Spleen (tissue), 11 donors: ENCODE measurements around the gene NUAK1. TPM values are rescaled to one million over a fixed set of nuclear protein-coding genes. Genes with fewer than 3 reads are reported as not detected.

Source experiments
- DNase-seq: peaks from one replicate; pipeline ENCODE4 v3.0.0-alpha.2; 2020
- H3K27ac ChIP-seq, 8 donors: fragments of 200-600 bp; sonication (generic) in 7 of 8; 1 replicate in 4 of 8; 2 replicates in 4 of 8; pipeline versions ENCODE4 v1.5.0 to v1.8.0; 2016 to 2021; ENCODE audit warnings: inconsistent platforms in 4 of 8, mild to moderate bottlenecking in 4 of 8, moderate library complexity in 1 of 8
- H3K27me3 ChIP-seq, 7 donors: fragments of 200-600 bp; sonication (generic) in 6 of 7; replicated peaks in 1 of 7; 1 replicate in 4 of 7; 2 replicates in 3 of 7; pipeline versions ENCODE4 v1.5.0 to v1.8.0; 2016 to 2021; ENCODE audit warnings: inconsistent platforms in 3 of 7, mild to moderate bottlenecking in 1 of 7
- H3K36me3 ChIP-seq, 6 donors: fragments of 200-600 bp; sonication (generic) in 5 of 6; 1 replicate in 4 of 6; 2 replicates in 2 of 6; pipeline versions ENCODE4 v1.5.0 to v1.8.0; 2016 to 2021; ENCODE audit warnings: inconsistent platforms in 2 of 6
- H3K4me1 ChIP-seq, 6 donors: fragments of 200-600 bp; sonication (generic) in 5 of 6; 1 replicate in 3 of 6; 2 replicates in 3 of 6; pipeline versions ENCODE4 v1.5.0 to v1.8.0; 2016 to 2021; ENCODE audit warnings: inconsistent platforms in 3 of 6
- H3K4me3 ChIP-seq, 8 donors: fragments of 200-600 bp; sonication (generic) in 7 of 8; 1 replicate in 4 of 8; 2 replicates in 4 of 8; pipeline versions ENCODE4 v1.5.0 to v1.8.0; 2016 to 2021; ENCODE audit warnings: inconsistent platforms in 4 of 8, mild to moderate bottlenecking in 4 of 8, moderate library complexity in 2 of 8
- H3K9me3 ChIP-seq, 8 donors: fragments of 200-600 bp; sonication (generic) in 7 of 8; 1 replicate in 4 of 8; 2 replicates in 4 of 8; pipeline versions ENCODE4 v1.5.0 to v1.8.0; 2016 to 2021; ENCODE audit warnings: inconsistent platforms in 4 of 8
- POLR2A ChIP-seq, 3 donors: fragments of 450-650 bp; IDR thresholded peaks; one replicate each; pipeline ENCODE4 v1.5.1; 2017; ENCODE audit warnings: antibody characterized with exemption in 3 of 3, mild to moderate bottlenecking in 1 of 3
- POLR2AphosphoS5 ChIP-seq, 3 donors: sonication (generic); formaldehyde crosslinking; IDR thresholded peaks; one replicate each; pipeline ENCODE4 v1.5.1; 2017; ENCODE audit warnings: antibody characterized with exemption in 3 of 3
- WGBS, 5 donors: extraction: QIAGEN DNeasy Blood & Tissue Kit in 3 of 5; methylation state at CpG; one replicate each; pipeline versions ENCODE4 v1.1.5 to v1.1.7; 2013 to 2018; 5-methylcytosine and 5-hydroxymethylcytosine counted together
- intact Hi-C: fragments of 100-400 bp; cut with DNase I; formaldehyde crosslinking; loops from one replicate; pipeline ENCODE4 v1.15.0; 2023; ENCODE audit warnings: low total_unique reads
- polyA plus RNA-seq, 3 donors: library from polyadenylated mRNA; stranded (reverse); fragments of 200-250 nt; gene quantifications; one replicate each; pipeline ENCODE4 v1.2.1, GENCODE V29; 2013
- total RNA-seq, 7 donors: library from RNA; depleted of rRNA in 3 of 7; stranded (reverse); fragments of >200 nt in 3 of 7; fragmentation: NEBNext Ultra II Directional in 4 of 7; extraction: Animal tissue kit (Norgen Biotek cat#: 25700) in 4 of 7; gene quantifications; one replicate each; pipeline versions ENCODE4 v1.1.0 to v1.2.1, GENCODE V29; 2016 to 2021
- TF ChIP-seq, protein P1 (sequence below), 11 experiments: fragments of 200-600 bp in 7 of 11; fragments of 450-650 bp in 4 of 11; sonication (generic) in 4 of 11; IDR thresholded peaks in 8 of 11; conservative IDR thresholded peaks in 3 of 11; 1 replicate in 7 of 11; 2 replicates in 4 of 11; pipeline versions ENCODE4 v1.4.0 to v1.8.0; 2016 to 2021; ENCODE audit warnings: antibody characterized with exemption in 11 of 11, inconsistent platforms in 4 of 11, mild to moderate bottlenecking in 1 of 11
- donor health status: healthy with polysubstance abuse.
- donor health status: DM: no; HTN: no; CAD: no; lungs with moderate emphysema.
- donor health status: DM: no; HTN: no; CAD: no.
- donor health status: Bipolar disorder and iron deficiency.
- donor health status: healthy.
- donor health status: DM: no; HTN: no; CAD: no.
- donor health status: DM: yes; HTN: yes; CAD: no.

NUAK1 gene
- total and polyA plus RNA-seq, 10 donors = 0.20 to 3.3 (median 1.2) TPM

DNA sequence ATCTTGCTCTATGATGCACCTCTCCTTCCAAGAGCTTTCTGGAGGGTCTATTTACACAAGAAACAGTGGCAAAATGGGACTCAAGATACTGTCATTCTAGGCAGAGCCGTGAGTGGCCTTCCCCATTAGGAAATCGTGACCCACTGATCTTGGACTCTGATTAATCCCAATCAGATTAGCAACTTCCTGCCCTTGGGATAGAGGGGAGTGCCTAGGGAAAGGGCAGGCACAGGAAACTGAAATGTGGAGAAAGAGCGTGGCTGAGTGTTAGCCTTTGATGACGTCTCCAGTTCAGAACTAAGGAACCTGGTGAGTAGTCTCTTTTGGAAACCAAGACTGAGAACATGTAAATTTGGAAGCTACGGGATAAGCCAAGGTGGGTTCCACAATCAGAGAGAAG, 76.1 kb downstream of the NUAK1 start:
- no peak overlapping the region for H3K4me3 ChIP-seq
- no peaks in the 10 kb centered on the region for H3K27me3 ChIP-seq
- intact Hi-C loops = no loop called here
- no peaks in the 10 kb centered on the region for H3K36me3 ChIP-seq
- peaks cover 0 to 29% (median 2%) of the 10 kb centered on the region in 6 donors for H3K4me1 ChIP-seq
- no peak overlapping the region for H3K27ac ChIP-seq
- WGBS, 5 donors = 54 to 69% (median 60%) methylated on average over 5 of the region's 5 CpGs
- TF ChIP-seq, protein P1, sequence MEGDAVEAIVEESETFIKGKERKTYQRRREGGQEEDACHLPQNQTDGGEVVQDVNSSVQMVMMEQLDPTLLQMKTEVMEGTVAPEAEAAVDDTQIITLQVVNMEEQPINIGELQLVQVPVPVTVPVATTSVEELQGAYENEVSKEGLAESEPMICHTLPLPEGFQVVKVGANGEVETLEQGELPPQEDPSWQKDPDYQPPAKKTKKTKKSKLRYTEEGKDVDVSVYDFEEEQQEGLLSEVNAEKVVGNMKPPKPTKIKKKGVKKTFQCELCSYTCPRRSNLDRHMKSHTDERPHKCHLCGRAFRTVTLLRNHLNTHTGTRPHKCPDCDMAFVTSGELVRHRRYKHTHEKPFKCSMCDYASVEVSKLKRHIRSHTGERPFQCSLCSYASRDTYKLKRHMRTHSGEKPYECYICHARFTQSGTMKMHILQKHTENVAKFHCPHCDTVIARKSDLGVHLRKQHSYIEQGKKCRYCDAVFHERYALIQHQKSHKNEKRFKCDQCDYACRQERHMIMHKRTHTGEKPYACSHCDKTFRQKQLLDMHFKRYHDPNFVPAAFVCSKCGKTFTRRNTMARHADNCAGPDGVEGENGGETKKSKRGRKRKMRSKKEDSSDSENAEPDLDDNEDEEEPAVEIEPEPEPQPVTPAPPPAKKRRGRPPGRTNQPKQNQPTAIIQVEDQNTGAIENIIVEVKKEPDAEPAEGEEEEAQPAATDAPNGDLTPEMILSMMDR (IDR thresholded peaks at IDR 0.05 in 8 of 11, conservative IDR thresholded peaks at IDR 0.05 in 3 of 11) = no peak
- peak in 1 of 3 donors; percentile 22 for TF ChIP-seq POLR2AphosphoS5 (IDR thresholded peaks at IDR 0.05)
- TF ChIP-seq POLR2A (IDR thresholded peaks at IDR 0.05) = no peak
- H3K9me3 ChIP-seq = peaks cover 0 to 4% (median 0%) of the 10 kb centered on the region in 8 donors
- DNase-seq = no peak

DNA sequence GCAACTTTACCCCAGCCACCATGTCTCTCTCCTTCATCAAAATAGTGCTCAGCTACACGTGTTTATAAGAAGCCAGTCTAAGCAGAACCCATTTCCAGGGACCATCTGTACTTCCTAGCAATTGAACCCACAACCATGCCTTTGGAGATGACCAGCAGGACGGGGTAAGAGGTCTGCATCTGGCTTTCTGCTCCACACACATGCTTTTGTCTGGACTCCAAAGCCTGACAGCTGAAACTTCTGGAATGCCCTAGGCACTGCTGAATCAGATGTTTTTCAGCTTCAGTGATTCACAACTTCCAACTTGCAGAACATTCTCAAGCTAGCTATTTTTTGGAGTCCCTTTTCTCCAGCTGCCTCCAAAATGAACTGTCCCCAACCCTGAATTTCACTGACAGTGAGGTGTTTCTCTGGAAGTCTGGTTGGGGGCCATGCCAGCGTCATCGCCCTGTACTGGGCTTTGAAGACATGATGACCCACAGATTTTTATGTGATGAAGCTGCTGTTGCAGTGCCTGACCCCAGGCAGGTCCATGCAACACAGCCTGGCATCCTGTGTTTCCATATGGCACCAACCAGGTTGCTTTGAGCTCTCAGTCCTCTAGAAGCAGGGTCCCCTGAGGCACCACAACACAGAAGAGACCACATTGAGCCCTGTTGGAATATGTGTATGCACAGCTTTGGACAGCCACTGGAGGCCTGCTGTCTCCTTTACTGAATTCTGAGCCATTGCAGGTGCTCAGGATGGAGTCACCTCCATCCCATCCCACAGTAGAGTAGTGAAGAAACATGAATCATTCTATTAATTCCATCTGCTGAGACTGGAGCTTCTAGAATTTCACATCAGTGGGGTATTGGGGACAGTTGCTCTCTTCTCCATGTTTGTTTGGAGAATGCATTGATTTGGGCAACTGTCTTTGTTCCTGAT, 80.2 kb downstream of the NUAK1 start:
- intact Hi-C loops = no loop called here
- Histone ChIP-seq H3K27ac (no peak overlapping the region), H3K4me1 (peaks cover 0 to 13% (median 0%) of the 10 kb centered on the region in 6 donors), H3K4me3 (no peak overlapping the region), H3K36me3 (no peaks in the 10 kb centered on the region), H3K9me3 (peaks cover 0 to 28% (median 16%) of the 10 kb centered on the region in 8 donors), H3K27me3 (no peaks in the 10 kb centered on the region)
- no peak for DNase-seq
- TF ChIP-seq, protein P1 (IDR thresholded peaks at IDR 0.05 in 8 of 11, conservative IDR thresholded peaks at IDR 0.05 in 3 of 11) = no peak
- TF ChIP-seq POLR2AphosphoS5 (IDR thresholded peaks at IDR 0.05) (no peak), POLR2A (IDR thresholded peaks at IDR 0.05) (no peak)
- 71 to 88% (median 76%) methylated on average over 4 of the region's 4 CpGs for WGBS, 5 donors

DNA sequence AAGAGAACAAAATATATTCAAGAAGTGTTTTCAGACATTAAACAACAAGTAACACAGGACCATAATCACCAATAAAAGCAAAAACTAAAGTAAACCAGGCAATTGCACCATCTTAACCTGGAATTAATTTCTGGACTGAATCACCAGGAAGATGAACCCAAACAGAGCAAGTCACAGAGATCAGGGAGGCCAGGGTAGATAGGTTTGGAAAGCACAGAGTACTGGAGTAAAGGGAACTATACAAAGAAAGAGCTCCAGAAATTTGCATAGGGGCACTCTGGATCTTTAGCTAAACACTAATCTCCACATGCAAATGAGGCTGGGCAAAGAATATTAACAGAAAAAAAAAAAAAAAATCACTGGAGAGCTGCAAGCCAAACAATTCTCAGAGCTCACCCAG, 84.7 kb downstream of the NUAK1 start:
- peaks cover 0 to 25% (median 0%) of the 10 kb centered on the region in 7 donors for H3K27me3 ChIP-seq
- no peaks in the 10 kb centered on the region for H3K4me1 ChIP-seq
- TF ChIP-seq, protein P1 (IDR thresholded peaks at IDR 0.05 in 8 of 11, conservative IDR thresholded peaks at IDR 0.05 in 3 of 11) = no peak
- TF ChIP-seq POLR2A (IDR thresholded peaks at IDR 0.05) = no peak
- TF ChIP-seq POLR2AphosphoS5 (IDR thresholded peaks at IDR 0.05) = no peak
- DNase-seq = no peak
- H3K9me3 ChIP-seq = peaks cover 0 to 28% (median 16%) of the 10 kb centered on the region in 8 donors
- H3K27ac ChIP-seq = no peak overlapping the region
- no peak overlapping the region for H3K4me3 ChIP-seq
- intact Hi-C loops = no loop called here
- H3K36me3 ChIP-seq = no peaks in the 10 kb centered on the region

DNA sequence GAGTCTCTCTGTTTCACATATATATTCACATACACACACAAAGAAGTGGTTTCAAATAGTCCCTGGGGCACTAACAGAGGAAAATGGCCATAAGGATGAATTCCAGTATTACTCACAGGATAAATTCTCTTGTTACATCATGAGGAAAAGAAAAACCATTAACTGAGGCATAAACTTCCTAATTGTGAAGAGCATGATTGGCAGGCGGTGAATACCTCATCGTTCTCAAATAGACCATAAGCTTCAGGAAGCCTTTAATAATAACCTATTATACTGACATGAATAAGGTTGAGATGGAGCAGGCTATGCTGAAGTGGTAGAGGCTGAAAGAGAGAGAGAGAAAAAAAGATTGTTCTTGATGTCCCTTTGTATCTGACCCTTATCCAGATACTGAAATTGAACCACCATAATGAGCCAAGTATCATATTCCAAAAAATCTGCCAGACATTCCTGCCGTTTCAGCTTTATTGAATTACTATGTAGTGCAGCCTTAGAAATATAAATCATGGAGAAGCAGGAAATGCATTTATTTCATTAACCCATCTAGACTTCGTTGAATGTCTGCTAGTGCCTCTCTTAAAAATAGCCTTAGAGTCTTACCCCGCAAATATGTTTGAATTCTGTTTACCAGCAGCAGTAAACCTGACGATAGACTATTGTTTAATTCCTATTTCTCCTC, 86.8 kb downstream of the NUAK1 start:
- TF ChIP-seq, protein P1 (IDR thresholded peaks at IDR 0.05 in 8 of 11, conservative IDR thresholded peaks at IDR 0.05 in 3 of 11) = no peak
- no peak for TF ChIP-seq POLR2A (IDR thresholded peaks at IDR 0.05)
- no peak for TF ChIP-seq POLR2AphosphoS5 (IDR thresholded peaks at IDR 0.05)
- H3K4me3 ChIP-seq = no peak overlapping the region
- H3K4me1 ChIP-seq = no peaks in the 10 kb centered on the region
- no peak overlapping the region for H3K27ac ChIP-seq
- intact Hi-C loops = no loop called here
- H3K9me3 ChIP-seq = peaks cover 0 to 28% (median 16%) of the 10 kb centered on the region in 8 donors
- 60 to 75% (median 64%) methylated on average over 6 of the region's 6 CpGs for WGBS, 5 donors
- H3K27me3 ChIP-seq = peaks cover 0 to 27% (median 0%) of the 10 kb centered on the region in 7 donors
- no peaks in the 10 kb centered on the region for H3K36me3 ChIP-seq
- DNase-seq = no peak
